Activated CD4-positive, alpha-beta T cell treated with anti-CD3 and anti-CD28 coated beads, Interleukin-2, amount 10 ng/mL, durations not matched to agents 24 days and 14 days (primary cell): Measurements from ENCODE around the gene DCAF12. TPM values are rescaled to one million over a fixed set of nuclear protein-coding genes. Genes with fewer than 3 reads are reported as not detected.
A peak's percentile ranks its signal among the peaks of the same experiment; 100 is the strongest.
"Not testable (repeated sequence)": the region's sequence is repeated elsewhere in the genome, so short reads cannot be mapped to it uniquely, and the experiment has no call there.

Experiments
- DNase-seq: peaks from one replicate; pipeline ENCODE4 v3.0.0; 2022
- H3K27ac Mint-ChIP-seq: one replicate; pipeline ENCODE4 v1.8.0; 2022; ENCODE audit warnings: mild to moderate bottlenecking, mixed read lengths
- H3K27me3 Mint-ChIP-seq: one replicate; pipeline ENCODE4 v1.8.0; 2022; ENCODE audit warnings: mixed read lengths
- H3K36me3 Mint-ChIP-seq: one replicate; pipeline ENCODE4 v1.8.0; 2022; ENCODE audit warnings: low read depth, mild to moderate bottlenecking, mixed read lengths
- H3K4me1 Mint-ChIP-seq: one replicate; pipeline ENCODE4 v1.8.0; 2021; ENCODE audit warnings: mixed read lengths
- H3K4me3 Mint-ChIP-seq: one replicate; pipeline ENCODE4 v1.8.0; 2022; ENCODE audit warnings: mild to moderate bottlenecking, moderate library complexity, mixed read lengths
- H3K9me3 Mint-ChIP-seq: one replicate; pipeline ENCODE4 v1.8.0; 2021; ENCODE audit warnings: mixed read lengths
- intact Hi-C: fragments of 100-400 bp; cut with micrococcal nuclease; formaldehyde crosslinking; loops from one replicate; pipeline ENCODE4 v1.15.1; 2023
- total RNA-seq: library from RNA; stranded (reverse); gene quantifications from 2 replicates; pipeline ENCODE4 v1.2.3, GENCODE V29; 2022

DCAF12 gene
- total RNA-seq, 1 donor from 2014 or later = 51.9 TPM

- H3K4me3 Mint-ChIP-seq = no peak overlapping the region
- H3K27ac Mint-ChIP-seq = no peak overlapping the region
- no peaks in the 10 kb centered on the region for H3K4me1 Mint-ChIP-seq
- H3K9me3 Mint-ChIP-seq = no peaks in the 10 kb centered on the region
- intact Hi-C loops = no loop called here
- H3K27me3 Mint-ChIP-seq = peaks cover 10% of the 10 kb centered on the region
- H3K36me3 Mint-ChIP-seq = no peaks in the 10 kb centered on the region
- DNase-seq = no peak
Observed at GRCh38 chr9:34140853-34141252, 14.4 kb upstream of the DCAF12 start.

DNA sequence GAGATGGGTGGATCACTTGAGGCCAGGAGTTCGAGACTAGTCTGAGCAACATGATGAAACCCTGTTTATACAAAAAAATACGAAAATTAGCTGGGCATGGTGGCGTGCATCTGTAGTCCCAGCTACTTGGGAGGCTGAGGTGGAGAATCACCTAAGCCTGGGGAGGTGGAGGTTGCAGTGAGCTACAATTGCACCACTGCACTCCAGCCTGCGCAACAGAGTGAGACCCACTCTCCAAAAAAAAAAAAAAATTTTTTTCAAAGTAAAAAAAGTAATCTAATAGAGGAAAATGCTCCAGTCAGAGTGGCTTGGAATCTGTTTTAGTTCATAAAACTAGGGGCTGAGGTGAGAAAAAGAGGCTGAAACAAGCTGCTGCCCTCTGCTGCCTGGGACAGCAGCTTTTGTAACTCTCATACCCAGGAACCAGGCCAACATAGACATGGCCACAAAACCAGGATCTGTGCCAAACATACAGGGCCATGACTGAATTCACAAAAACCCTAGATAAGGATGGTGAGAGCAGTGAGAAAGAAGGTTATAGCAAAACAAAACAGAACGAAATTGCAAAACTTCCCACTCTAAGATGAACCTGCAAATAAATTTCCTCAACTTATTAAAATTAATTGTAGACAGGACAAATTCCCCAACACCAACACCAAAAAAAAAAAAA, 13.1 kb upstream of the DCAF12 start:
- intact Hi-C loops = no loop called here
- Mint-ChIP-seq H3K36me3 (no peaks in the 10 kb centered on the region), H3K27me3 (peaks cover 10% of the 10 kb centered on the region), H3K4me1 (no peaks in the 10 kb centered on the region), H3K27ac (no peak overlapping the region), H3K4me3 (no peak overlapping the region), H3K9me3 (no peaks in the 10 kb centered on the region)
- DNase-seq = no peak

DNA sequence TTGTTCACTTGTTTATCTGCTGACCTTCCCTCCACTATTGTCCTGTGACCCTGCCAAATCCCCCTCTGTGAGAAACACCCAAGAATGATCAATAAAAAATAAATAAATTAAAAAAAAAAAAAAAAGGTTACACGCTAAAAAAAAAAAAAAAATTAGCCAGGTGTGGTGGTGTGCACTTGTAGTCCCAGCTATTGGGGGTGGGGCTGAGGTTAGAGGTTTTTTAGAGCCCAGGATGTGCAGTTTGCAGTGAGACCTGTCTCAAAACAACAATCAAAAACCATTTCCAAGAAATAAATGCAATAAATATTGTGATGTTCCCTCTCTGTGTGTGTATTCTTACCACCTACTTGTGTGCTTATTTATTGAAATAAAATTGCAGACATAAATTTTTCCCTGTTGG, 12.1 kb upstream of the DCAF12 start:
- H3K4me1 Mint-ChIP-seq, H3K36me3 Mint-ChIP-seq, intact Hi-C loops, H3K27ac Mint-ChIP-seq, H3K9me3 Mint-ChIP-seq, H3K4me3 Mint-ChIP-seq, DNase-seq: not testable (repeated sequence)
- H3K27me3 Mint-ChIP-seq = peaks cover 10% of the 10 kb centered on the region

- Mint-ChIP-seq H3K4me1 (no peaks in the 10 kb centered on the region), H3K27ac (no peak overlapping the region), H3K36me3 (no peaks in the 10 kb centered on the region), H3K27me3 (no peaks in the 10 kb centered on the region), H3K4me3 (no peak overlapping the region), H3K9me3 (no peaks in the 10 kb centered on the region)
- DNase-seq = no peak
- intact Hi-C loops = no loop called here
Observed at GRCh38 chr9:34134521-34134920, 8.0 kb upstream of the DCAF12 start.

DNA sequence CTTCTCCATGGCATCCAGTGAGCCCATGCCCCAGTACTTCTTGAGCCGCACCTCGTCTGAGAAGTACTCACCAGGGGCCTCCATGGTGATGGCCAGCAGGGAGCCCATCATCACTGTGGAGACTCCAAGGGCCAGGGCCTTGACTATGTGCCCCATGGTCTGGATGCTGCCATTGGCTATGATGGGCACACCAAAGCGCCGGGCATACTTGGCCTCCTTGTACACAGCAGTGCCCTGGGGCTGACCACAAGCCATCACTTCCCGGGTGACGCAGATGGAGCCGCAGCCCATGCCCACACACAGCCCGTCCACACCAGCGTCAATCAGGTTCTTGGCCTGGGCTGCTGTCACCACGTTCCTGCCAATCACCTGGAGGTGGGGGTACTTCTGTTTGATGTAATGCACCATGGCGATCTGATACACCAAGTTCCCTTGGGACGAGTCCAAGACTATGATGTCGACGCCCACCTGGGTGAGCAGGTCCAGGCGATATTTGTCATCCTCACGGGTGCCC, 7.0 kb upstream of the DCAF12 start:
- no peak overlapping the region for H3K27ac Mint-ChIP-seq
- H3K36me3 Mint-ChIP-seq = no peaks in the 10 kb centered on the region
- H3K9me3 Mint-ChIP-seq = no peaks in the 10 kb centered on the region
- no peak for DNase-seq
- intact Hi-C loops = no loop called here
- no peaks in the 10 kb centered on the region for H3K4me1 Mint-ChIP-seq
- H3K27me3 Mint-ChIP-seq = no peaks in the 10 kb centered on the region
- H3K4me3 Mint-ChIP-seq = no peak overlapping the region

DNA sequence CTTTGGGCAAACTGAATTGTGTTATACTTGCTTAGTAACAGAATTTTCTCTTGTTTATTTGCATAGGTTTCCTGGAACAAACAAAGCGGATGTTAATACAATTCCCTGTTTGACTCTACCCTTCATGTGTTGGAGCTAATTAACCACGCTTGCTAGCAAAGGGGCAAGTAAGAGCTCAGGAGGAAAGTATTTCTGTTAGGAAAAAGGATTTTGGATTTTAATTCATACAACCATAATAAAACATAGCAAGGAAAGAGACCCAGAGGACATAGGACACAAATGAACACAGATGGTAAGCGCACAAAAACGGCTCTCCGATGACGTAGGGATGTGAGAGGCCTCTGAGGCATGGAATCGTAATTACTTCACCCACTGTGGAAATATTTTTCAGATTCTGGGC, 5.1 kb upstream of the DCAF12 start:
- peaks cover 5% of the 10 kb centered on the region for H3K4me1 Mint-ChIP-seq
- no peaks in the 10 kb centered on the region for H3K9me3 Mint-ChIP-seq
- intact Hi-C loops = no loop called here
- no peaks in the 10 kb centered on the region for H3K27me3 Mint-ChIP-seq
- DNase-seq = no peak
- H3K4me3 Mint-ChIP-seq = no peak overlapping the region
- peaks cover 2% of the 10 kb centered on the region for H3K36me3 Mint-ChIP-seq
- no peak overlapping the region for H3K27ac Mint-ChIP-seq

DNA sequence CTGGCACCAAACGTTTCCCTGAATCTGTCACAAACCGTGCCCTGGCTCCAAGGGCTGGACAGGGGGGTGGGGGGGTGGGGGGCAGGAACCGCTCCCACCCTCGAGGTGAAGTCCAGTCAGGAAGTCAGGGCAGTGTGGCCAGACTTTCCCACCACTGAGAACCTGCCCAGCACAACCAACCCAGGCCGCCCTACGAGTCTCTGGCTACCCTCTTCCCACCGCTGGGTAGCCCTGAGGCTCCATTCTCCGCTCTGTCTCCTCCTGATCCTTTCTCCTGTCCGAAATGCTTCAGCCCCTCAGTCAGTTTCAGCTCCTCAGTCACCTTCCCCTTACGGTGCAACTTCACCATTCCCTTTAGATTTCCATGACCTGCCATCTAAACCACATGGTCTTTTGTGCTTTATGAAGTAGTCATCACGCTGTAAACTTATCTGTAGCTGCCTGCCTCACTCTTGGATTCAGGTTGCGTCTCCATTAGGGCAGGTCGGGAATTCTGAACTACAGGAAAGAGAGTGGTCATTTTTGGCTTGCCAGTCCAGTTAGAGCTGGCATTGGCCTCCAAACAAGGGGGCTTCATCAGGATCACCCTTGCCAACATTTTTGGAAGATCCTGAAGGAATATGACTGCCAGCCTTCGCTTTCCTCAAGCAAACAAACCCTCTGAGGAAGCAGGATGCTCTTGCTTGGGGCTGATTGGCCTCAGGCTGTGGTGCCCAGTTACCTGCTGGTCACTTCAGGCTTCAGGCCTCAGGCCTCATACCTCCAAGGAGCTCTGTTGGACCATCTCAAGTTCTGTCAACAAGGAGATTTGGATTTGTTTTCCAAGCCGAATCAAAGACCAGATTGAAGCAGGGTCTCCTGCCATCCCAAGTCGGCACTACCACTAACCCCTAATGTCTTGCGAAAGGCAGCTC, 794 bp upstream of the DCAF12 start:
- DNase-seq = peak; percentile 59
- Mint-ChIP-seq H3K36me3 (peaks cover 25% of the 10 kb centered on the region), H3K27me3 (no peaks in the 10 kb centered on the region), H3K9me3 (no peaks in the 10 kb centered on the region), H3K4me3 (peak overlapping the region; percentile 92), H3K27ac (peak overlapping the region; percentile 98), H3K4me1 (peaks cover 35% of the 10 kb centered on the region)
- intact Hi-C loops = loop anchor here (2.0 to 5.0 kb wide), 3 partner anchors 250 to 485 kb away; partner anchors contain the start of genes MYORG, RPP25L and UBE2R2

GRCh38 chr9:34125681-34126206, 754 bp downstream of the DCAF12 start:
- peaks cover 37% of the 10 kb centered on the region for H3K36me3 Mint-ChIP-seq
- DNase-seq = peak; percentile 67
- peak overlapping the region; percentile 92 for H3K4me3 Mint-ChIP-seq
- H3K27me3 Mint-ChIP-seq = no peaks in the 10 kb centered on the region
- peaks cover 43% of the 10 kb centered on the region for H3K4me1 Mint-ChIP-seq
- intact Hi-C loops = loop anchor here (1.0 to 5.0 kb wide), 7 partner anchors 53 to 487 kb away; partner anchors contain the start of genes KIF24, MYORG, NUDT2 and RPP25L
- H3K27ac Mint-ChIP-seq = peak overlapping the region; percentile 98
- H3K9me3 Mint-ChIP-seq = no peaks in the 10 kb centered on the region

DNA sequence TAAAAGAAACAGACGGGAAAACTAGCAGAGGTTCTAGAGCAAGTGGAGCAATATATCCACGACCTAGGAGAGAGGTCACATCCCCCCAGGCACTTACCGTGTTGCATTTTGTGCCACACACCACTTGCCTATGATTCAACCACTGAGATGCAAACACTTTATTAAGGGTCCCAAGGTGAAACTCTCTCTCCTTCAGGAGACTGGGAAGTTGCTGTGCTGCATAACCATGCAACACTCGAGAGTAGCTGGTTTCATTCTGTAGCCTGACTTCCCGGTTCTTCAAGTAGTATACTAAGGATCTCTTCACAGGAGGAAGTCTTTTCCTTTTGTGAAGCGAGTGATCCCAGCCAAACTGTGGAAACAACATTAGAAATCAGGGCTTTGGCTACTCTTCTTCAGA, 1.6 kb downstream of the DCAF12 start:
- peaks cover 38% of the 10 kb centered on the region for H3K36me3 Mint-ChIP-seq

GRCh38 chr9:34124099-34124498, 2.4 kb downstream of the DCAF12 start:
- peak overlapping the region; percentile 69 for H3K27ac Mint-ChIP-seq
- no peak for DNase-seq
- peaks cover 39% of the 10 kb centered on the region for H3K36me3 Mint-ChIP-seq
- H3K4me3 Mint-ChIP-seq = peak overlapping the region; percentile 92
- intact Hi-C loops = no loop called here
- no peaks in the 10 kb centered on the region for H3K9me3 Mint-ChIP-seq
- H3K27me3 Mint-ChIP-seq = no peaks in the 10 kb centered on the region
- H3K4me1 Mint-ChIP-seq = peaks cover 43% of the 10 kb centered on the region

More for the DNA sequence above, 1.6 kb downstream of the DCAF12 start:
- Mint-ChIP-seq H3K4me3 (peak overlapping the region; percentile 92), H3K27ac (peak overlapping the region; percentile 98), H3K9me3 (no peaks in the 10 kb centered on the region), H3K27me3 (no peaks in the 10 kb centered on the region), H3K4me1 (peaks cover 43% of the 10 kb centered on the region)
- intact Hi-C loops = loop anchor here (5.0 kb wide), 1 partner anchor 487 kb away; the partner anchor contains the start of gene RPP25L
- DNase-seq = peak; percentile 63

DNA sequence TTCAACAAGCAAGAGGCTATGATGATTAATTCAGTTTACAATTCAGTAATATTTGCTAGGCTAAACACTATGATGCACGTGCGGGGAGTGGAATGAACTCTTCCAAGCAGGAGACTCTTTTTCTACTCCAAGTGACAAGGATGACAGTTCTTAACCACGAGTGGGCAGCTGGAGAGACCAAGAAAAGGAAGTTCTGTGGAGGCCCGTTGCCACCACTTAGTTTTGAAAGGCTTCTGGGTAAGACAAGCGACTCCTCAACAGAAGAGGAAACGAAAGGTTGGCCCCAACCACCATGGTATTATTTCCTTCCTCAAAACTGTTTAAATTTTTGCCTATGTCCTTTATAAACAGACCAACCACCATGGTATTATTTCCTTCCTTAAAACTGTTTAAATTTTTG, 2.8 kb downstream of the DCAF12 start:
- Mint-ChIP-seq H3K9me3 (no peaks in the 10 kb centered on the region), H3K4me3 (peak overlapping the region; percentile 92), H3K27ac (peak overlapping the region; percentile 69), H3K27me3 (no peaks in the 10 kb centered on the region), H3K36me3 (peaks cover 42% of the 10 kb centered on the region), H3K4me1 (peaks cover 43% of the 10 kb centered on the region)
- intact Hi-C loops = no loop called here
- peak; percentile 71 for DNase-seq

- Mint-ChIP-seq H3K4me1 (peaks cover 40% of the 10 kb centered on the region), H3K36me3 (peaks cover 49% of the 10 kb centered on the region), H3K4me3 (no peak overlapping the region), H3K27ac (no peak overlapping the region), H3K27me3 (no peaks in the 10 kb centered on the region), H3K9me3 (no peaks in the 10 kb centered on the region)
- no peak for DNase-seq
- intact Hi-C loops = no loop called here
Observed at GRCh38 chr9:34121996-34122395, 4.5 kb downstream of the DCAF12 start.

DNA sequence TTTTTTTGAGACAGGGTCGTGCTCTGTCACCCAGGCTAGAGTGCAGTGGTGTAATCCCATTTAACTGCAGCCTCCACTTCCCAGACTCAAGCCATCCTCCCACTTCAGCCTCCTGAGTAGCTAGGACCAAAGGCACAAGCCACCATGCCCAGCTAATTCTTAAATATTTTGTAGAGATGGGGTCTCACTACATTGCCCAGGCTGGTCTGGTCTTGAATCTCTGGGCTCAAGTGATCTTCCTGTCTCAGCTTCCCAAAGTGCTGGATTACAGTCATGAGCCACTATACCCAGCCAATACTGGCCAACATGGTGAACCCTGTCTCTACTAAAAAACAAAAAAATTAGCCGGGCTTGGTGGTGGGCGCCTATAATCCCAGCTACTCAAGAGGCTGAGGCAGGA, 6.8 kb downstream of the DCAF12 start:
- H3K9me3 Mint-ChIP-seq = no peaks in the 10 kb centered on the region
- intact Hi-C loops = no loop called here

DNA sequence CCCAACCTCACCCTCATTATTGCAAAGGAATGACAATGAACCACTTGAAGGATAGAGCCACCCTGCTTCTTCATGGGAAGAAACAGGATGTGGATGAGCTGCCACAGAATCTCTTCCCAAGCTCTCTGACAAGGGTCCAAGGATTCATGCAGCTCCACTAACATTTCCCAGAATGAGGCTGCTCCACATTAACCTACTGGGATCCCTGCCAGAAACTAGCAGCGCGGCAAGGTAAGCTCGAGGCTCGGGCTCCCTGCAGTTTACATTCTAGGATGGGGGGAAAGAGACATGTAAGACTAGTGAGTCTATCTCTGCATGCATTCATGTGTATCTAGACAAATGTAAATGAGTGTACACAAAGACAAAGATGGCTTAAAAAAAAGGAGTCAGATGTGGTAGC, 12.1 kb downstream of the DCAF12 start:
- Mint-ChIP-seq H3K4me3 (no peak overlapping the region), H3K36me3 (peaks cover 47% of the 10 kb centered on the region), H3K4me1 (peaks cover 7% of the 10 kb centered on the region), H3K27ac (no peak overlapping the region), H3K27me3 (no peaks in the 10 kb centered on the region), H3K9me3 (no peaks in the 10 kb centered on the region)
- intact Hi-C loops = no loop called here
- DNase-seq = no peak

More for the DNA sequence above, 6.8 kb downstream of the DCAF12 start:
- Mint-ChIP-seq H3K4me3 (no peak overlapping the region), H3K27me3 (no peaks in the 10 kb centered on the region), H3K36me3 (peaks cover 56% of the 10 kb centered on the region), H3K27ac (no peak overlapping the region), H3K4me1 (peaks cover 28% of the 10 kb centered on the region)
- DNase-seq = no peak
